Keratinocyte (primary cell): ENCODE data around the gene NFIC.
"Not testable (repeated sequence)": the region's sequence is repeated elsewhere in the genome, so short reads cannot be mapped to it uniquely, and the experiment has no call there.

Experiments used
- EZH2 ChIP-seq: IDR thresholded peaks from one replicate; pipeline ENCODE4 v1.6.1; 2012; ENCODE audit warnings: inconsistent platforms, mild to moderate bottlenecking, low read length, moderate library complexity
- TF ChIP-seq, protein P1 (sequence below), 3 experiments: IDR thresholded peaks in 1 of 3; conservative IDR thresholded peaks in 1 of 3; optimal IDR thresholded peaks in 1 of 3; 2 replicates in 2 of 3; 3 replicates in 1 of 3; pipeline versions ENCODE3 to v1.5.1; 2011; ENCODE audit warnings: low read length in 3 of 3, mild to moderate bottlenecking in 3 of 3, moderate library complexity in 2 of 3, control low read depth in 1 of 3, inconsistent platforms in 1 of 3; ENCODE audit not compliant: insufficient read depth in 2 of 3; ENCODE audit errors: extremely low read depth in 1 of 3

DNA sequence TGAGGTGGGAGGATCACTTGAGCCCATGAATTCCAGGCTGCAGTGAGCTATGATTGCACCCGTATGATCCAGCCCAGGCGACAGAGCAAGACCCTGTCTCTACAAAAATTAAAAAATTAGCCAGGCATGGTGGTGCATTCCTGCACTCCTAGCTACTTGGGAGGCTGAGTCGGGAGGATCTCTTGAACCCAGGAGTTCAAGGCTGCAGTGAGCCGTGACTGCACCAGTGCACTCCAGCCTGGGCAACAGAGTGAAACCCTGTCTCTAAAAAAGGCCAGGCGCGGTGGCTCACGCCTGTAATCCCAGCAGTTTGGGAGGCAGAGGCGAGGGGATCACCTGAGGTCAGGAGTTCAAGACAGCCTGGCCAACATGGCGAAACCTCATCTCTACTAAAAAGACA is 23.4 kb upstream of the NFIC start:
- not testable (repeated sequence) for TF ChIP-seq EZH2
- TF ChIP-seq, protein P1, sequence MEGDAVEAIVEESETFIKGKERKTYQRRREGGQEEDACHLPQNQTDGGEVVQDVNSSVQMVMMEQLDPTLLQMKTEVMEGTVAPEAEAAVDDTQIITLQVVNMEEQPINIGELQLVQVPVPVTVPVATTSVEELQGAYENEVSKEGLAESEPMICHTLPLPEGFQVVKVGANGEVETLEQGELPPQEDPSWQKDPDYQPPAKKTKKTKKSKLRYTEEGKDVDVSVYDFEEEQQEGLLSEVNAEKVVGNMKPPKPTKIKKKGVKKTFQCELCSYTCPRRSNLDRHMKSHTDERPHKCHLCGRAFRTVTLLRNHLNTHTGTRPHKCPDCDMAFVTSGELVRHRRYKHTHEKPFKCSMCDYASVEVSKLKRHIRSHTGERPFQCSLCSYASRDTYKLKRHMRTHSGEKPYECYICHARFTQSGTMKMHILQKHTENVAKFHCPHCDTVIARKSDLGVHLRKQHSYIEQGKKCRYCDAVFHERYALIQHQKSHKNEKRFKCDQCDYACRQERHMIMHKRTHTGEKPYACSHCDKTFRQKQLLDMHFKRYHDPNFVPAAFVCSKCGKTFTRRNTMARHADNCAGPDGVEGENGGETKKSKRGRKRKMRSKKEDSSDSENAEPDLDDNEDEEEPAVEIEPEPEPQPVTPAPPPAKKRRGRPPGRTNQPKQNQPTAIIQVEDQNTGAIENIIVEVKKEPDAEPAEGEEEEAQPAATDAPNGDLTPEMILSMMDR (optimal IDR thresholded peaks at IDR 0.05 in 1 of 3, IDR thresholded peaks at IDR 0.05 in 1 of 3, conservative IDR thresholded peaks at IDR 0.05 in 1 of 3; ENCODE audit: extremely low read depth in 1 of 3, insufficient read depth in 2 of 3, low read length in 3 of 3): not testable (repeated sequence)
